Measurements from ENCODE around the gene CAPZA2.
"Not testable (repeated sequence)": the region's sequence is repeated elsewhere in the genome, so short reads cannot be mapped to it uniquely, and the experiment has no call there.

The CAPZA2 gene

DNA sequence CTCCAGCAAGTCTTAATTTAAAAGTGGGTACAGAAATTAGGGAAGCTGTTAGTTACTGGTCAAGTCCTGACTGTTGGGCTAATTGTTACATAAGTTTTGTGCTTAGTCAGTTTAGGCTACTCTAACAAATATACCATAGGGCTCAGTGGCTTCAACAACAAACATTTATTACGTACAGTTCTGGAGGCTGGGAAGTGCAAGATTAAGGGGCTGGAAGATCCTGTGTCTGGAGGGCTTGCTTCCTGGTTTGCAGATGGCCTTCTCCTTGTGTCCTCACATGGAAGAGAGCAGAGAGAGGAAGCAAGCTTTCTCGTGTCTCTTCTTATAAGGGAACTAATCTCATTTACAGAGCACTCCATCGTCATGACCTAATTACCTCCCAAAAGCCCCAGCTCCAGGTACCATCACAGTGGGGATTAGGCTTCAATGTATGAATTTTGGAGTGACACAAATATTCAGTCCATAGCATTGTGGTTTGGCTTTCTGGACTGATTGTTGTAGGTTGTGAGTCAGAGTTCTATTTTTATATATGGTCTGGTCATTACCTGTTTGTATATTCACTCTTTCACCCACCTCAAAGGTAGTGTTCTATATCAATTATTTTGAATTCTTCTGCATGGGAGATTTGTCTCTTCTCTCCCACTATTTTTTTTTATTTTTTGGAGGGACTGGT, 108.0 kb downstream of the CAPZA2 start:
- in situ Hi-C loops (cut with HindIII; ENCODE audit: low sequenced_read_pairs) = no loop called here
- no peak for DNase-seq (ENCODE audit: low read depth)
- H3K4me3 ChIP-seq (ENCODE audit: low read depth, low read length) = no peak overlapping the region
- no peak for TF ChIP-seq CTCF (IDR thresholded peaks at IDR 0.05; ENCODE audit: low read depth, low read length, missing control alignments)

- DNase-seq (ENCODE audit: low read depth); in situ Hi-C loops (cut with HindIII; ENCODE audit: low sequenced_read_pairs); H3K4me3 ChIP-seq (ENCODE audit: low read depth, low read length): not testable (repeated sequence)
Observed at GRCh38 chr7:116971153-116971552, 108.8 kb downstream of the CAPZA2 start.

All from astrocyte of the cerebellum (primary cell).